RCC 7860 (cell line): ENCODE measurements around the gene MTM1.

ENCODE experiments used
- DNase-seq: peaks from one replicate; pipeline ENCODE4 v3.0.0-alpha.2; 2015; ENCODE audit warnings: low spot score
- FAIRE-seq: peaks from 2 replicates; lab custom pipeline; 2012; peaks lifted over from hg19 to GRCh38; lab: Jason Lieb, UNC

The MTM1 gene

GRCh38 chrX:150548251-150548650 lies 20.2 kb upstream of the MTM1 start:
- no peak for FAIRE-seq

GRCh38 chrX:150548684-150549083 lies 19.7 kb upstream of the MTM1 start:
- FAIRE-seq (peak; percentile 88), DNase-seq (peak; percentile 43)

More at GRCh38 chrX:150548251-150548650, 20.2 kb upstream of the MTM1 start:
- DNase-seq, result peak; percentile 17

GRCh38 chrX:150551963-150552362 lies 16.5 kb upstream of the MTM1 start:
- DNase-seq (no peak), FAIRE-seq (no peak)

DNA sequence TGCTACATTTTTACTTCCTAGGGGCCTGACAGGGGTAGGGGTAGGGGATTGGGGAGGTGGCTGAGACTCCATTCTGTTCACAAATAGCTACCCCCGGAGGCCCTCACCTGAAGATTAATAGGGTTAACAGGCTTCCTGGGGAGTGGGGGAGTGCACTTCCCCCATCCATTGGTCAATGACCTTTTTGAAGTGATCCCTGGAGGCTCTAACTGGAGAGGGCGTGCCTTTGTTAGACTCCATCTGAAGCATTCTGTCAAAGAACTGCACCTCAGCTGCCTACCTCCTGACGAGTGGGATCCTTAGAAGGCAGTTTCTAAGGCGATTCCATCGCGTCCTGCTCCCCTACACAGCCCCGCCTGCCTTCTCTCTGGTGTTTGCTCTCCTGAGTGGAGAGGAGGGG lies 10.0 kb upstream of the MTM1 start:
- FAIRE-seq, result no peak
- DNase-seq, result no peak

- FAIRE-seq (no peak), DNase-seq (no peak)
These were observed 3.6 kb upstream of the MTM1 start for GRCh38 chrX:150564838-150565237.

DNA sequence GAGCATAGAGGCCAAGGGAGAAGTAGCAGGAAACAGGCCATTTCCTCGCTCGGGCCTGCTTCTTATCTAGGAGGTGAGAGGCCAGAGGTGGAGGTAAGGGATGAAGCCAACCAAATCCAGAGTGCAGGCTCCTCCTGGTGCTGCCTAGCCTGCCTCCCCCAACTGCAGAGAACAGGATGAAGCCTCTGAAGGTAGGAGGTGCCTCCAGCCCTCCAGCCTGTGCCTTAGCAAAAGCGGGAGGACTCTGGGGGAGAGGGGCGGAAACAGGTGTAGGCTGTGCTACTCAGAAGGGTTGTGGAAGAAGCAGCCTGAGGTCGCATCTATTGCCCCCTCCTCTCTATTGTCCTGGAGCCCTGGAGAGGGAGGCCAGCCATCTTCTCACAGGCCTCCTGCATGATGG lies 2.9 kb upstream of the MTM1 start:
- DNase-seq (no peak), FAIRE-seq (no peak)

GRCh38 chrX:150566734-150567182 lies 1.7 kb upstream of the MTM1 start:
- FAIRE-seq (no peak), DNase-seq (no peak)

GRCh38 chrX:150567645-150568319 lies 639 bp upstream of the MTM1 start:
- FAIRE-seq (no peak), DNase-seq (no peak)

DNA sequence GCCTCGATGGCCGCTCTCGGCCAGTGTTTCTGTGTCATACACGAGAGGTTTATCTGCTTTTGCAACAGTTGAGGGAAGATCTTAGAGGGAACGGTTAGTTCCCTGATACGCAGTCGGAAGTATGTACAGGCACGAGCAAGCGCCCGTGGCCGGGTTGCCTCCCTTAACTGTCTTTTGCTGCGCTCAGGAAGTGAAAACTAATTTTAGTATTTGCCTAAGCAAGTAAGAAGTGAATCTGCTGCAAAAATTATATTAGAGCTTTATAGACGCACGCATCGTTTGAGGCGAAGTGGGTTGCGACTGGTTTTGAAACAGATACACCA lies 695 bp downstream of the MTM1 start:
- no peak for FAIRE-seq

GRCh38 chrX:150570512-150570911 lies 2.1 kb downstream of the MTM1 start:
- no peak for DNase-seq
- FAIRE-seq, result no peak

More for the DNA sequence above, 695 bp downstream of the MTM1 start:
- DNase-seq, result no peak

GRCh38 chrX:150572206-150572605 lies 3.8 kb downstream of the MTM1 start:
- no peak for FAIRE-seq
- DNase-seq, result no peak

DNA sequence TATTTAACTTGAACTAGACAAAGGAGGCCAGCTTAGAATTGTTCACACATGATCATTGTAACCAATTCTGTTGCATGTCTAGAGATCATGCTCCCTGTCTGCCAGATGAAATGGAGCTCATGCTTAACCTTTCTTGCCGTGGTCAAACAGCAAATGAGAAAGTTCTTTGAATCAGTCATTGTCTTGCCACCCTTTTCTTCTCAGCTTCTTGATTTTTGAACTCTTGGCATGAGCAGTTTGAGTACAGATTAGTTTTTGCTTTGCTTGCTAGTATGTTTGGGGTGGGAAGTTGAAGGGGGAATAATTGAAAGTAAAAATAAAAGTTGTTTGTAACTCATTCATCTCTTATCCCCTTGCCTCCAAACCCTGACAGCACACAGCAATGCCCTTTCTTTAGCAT lies 4.7 kb downstream of the MTM1 start:
- DNase-seq, result no peak
- FAIRE-seq, result no peak

- DNase-seq, result no peak
- no peak for FAIRE-seq
These were observed 5.3 kb downstream of the MTM1 start for GRCh38 chrX:150573702-150574101.

GRCh38 chrX:150574559-150575418 lies 6.4 kb downstream of the MTM1 start:
- DNase-seq, result no peak

DNA sequence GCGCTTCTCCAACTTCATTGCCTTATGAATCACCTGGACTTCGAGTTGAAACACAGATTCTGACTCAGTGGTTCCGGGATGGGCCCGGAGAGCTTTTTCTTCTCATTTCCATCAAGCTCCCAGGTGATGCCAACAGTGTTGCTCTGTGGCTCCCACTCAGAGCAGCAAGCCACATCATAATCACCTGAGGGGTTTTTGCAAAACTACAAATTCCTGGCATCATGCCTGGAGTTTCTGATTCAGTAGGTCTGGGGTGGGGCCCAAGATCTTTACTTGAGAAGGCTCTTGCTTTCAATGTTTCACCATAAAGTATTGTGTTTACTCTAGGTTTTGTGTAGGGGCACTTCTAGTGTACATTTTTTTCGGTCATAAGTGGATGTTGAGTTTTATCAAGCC lies 7.0 kb downstream of the MTM1 start:
- FAIRE-seq (peak; percentile 64), DNase-seq (no peak)

More at GRCh38 chrX:150574559-150575418, 6.4 kb downstream of the MTM1 start:
- FAIRE-seq, result no peak

DNA sequence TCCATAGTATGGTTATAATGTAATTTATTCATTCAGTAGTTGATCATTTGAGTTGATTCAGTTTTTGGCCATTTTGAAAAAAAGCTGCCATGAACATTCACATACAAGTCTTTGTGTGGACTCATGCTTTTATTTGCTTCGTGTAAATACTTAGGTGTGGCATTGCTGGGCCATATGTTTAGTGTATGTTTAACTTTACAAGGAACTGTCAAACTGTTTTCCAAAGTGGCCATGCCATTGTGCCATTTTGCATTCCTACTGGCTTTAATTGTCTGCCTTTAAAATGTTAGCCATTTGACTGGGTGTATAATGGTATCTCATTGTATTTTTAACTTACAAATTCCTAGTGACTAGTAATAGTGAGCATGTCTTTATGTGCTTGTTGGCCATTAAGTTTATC lies 8.8 kb downstream of the MTM1 start:
- DNase-seq (no peak), FAIRE-seq (no peak)

GRCh38 chrX:150581093-150581775 lies 12.8 kb downstream of the MTM1 start:
- DNase-seq, result peak; percentile 62
- peak; percentile 89 for FAIRE-seq

- FAIRE-seq, result no peak
These were observed 14.0 kb downstream of the MTM1 start for GRCh38 chrX:150582338-150582948.

GRCh38 chrX:150587585-150588503 lies 19.4 kb downstream of the MTM1 start:
- DNase-seq (no peak), FAIRE-seq (peak; percentile 81)

More at GRCh38 chrX:150582338-150582948, 14.0 kb downstream of the MTM1 start:
- DNase-seq, result no peak

DNA sequence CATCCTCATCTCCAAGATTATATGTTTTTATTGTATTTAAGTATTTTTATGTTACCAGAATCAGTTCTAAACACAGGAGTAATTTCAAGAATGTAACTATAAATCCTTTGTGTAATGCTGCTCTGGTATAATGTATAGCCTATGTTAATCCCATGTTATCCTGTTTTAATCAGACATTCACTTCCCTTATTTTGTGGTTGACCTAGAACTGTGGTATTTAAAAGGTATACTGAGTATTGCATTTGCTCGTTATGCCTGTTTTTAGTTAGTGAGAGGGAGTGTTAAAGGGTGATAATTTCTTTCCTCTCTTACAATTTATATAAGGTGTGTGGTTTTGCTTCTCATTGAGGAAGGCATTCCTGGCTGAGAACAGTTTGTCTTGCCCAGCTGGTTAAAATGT lies 26.2 kb downstream of the MTM1 start:
- no peak for FAIRE-seq
- DNase-seq, result no peak
